ENCODE data around the gene SPRED3.

The SPRED3 gene

DNA sequence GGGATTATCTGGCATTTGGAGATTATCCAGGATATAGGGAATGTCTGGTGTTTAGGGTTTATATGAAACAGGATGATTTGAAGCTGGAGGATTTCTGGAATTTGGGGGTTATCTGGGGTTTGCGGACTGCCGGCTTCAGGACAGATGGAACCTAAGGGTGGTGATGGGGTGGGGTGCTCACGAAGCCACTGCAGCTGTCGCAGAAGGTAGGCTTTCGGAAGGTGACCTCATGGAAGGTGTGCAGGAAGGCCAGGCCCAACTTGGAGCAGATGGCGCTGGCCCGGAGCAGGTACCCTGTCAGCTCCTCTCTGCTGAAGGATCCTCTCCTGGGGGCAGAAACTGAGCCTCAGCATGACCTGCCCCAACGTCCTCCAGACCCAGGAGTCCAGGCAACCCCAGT, 24.0 kb downstream of the SPRED3 start:
- TF ChIP-seq, protein P1, sequence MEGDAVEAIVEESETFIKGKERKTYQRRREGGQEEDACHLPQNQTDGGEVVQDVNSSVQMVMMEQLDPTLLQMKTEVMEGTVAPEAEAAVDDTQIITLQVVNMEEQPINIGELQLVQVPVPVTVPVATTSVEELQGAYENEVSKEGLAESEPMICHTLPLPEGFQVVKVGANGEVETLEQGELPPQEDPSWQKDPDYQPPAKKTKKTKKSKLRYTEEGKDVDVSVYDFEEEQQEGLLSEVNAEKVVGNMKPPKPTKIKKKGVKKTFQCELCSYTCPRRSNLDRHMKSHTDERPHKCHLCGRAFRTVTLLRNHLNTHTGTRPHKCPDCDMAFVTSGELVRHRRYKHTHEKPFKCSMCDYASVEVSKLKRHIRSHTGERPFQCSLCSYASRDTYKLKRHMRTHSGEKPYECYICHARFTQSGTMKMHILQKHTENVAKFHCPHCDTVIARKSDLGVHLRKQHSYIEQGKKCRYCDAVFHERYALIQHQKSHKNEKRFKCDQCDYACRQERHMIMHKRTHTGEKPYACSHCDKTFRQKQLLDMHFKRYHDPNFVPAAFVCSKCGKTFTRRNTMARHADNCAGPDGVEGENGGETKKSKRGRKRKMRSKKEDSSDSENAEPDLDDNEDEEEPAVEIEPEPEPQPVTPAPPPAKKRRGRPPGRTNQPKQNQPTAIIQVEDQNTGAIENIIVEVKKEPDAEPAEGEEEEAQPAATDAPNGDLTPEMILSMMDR (conservative IDR thresholded peaks at IDR 0.05; ENCODE audit: low read depth, low read length): no peak

DNA sequence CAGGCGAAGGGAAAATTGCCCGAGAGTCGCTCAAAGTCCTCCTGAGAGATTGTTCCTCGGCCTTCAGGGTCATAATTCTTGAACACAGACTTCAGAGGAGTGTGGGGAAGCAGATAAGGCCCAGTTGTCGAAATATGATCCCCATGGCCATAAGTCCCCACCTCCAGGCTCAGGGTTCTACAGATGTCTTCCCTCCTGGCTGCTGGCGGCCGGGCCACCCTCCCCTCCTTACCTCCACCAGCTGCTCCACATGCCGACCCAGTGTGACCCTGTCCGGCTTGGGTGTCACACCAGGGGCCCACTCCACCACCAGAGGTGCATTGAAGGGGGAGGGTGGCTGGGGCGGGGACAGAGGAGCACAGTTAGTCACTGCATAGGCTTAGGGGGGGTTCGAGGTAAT, 24.5 kb downstream of the SPRED3 start:
- DNase-seq (ENCODE audit: low read depth): no peak
- H3K4me3 ChIP-seq (ENCODE audit: low read depth, low read length): no peak overlapping the region
- TF ChIP-seq, protein P1 (conservative IDR thresholded peaks at IDR 0.05; ENCODE audit: low read depth, low read length): no peak

More for the DNA sequence above, 24.0 kb downstream of the SPRED3 start:
- no peak for DNase-seq (ENCODE audit: low read depth)
- H3K4me3 ChIP-seq (ENCODE audit: low read depth, low read length): no peak overlapping the region

DNA sequence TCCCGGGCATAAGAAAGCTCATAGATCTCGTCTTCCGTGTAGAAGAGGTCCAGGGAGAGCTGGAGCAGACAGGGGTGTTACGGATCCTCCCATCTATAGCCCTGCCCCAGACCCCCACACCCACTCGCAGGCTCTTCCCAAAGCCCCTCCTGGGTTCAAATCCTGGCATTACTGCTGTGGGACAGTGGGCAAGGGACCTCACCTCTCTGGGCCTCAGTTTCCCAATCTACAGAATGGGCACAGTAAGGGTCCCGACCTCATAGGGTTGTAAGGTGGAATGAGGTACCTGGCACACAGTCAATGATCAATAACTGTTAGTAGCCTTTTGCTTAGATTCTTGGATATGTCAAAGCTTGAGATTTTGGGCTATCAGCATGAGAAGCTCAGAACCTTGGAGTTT, 24.9 kb downstream of the SPRED3 start:
- H3K4me3 ChIP-seq (ENCODE audit: low read depth, low read length): no peak overlapping the region
- DNase-seq (ENCODE audit: low read depth): no peak
- TF ChIP-seq, protein P1 (conservative IDR thresholded peaks at IDR 0.05; ENCODE audit: low read depth, low read length): no peak

DNA sequence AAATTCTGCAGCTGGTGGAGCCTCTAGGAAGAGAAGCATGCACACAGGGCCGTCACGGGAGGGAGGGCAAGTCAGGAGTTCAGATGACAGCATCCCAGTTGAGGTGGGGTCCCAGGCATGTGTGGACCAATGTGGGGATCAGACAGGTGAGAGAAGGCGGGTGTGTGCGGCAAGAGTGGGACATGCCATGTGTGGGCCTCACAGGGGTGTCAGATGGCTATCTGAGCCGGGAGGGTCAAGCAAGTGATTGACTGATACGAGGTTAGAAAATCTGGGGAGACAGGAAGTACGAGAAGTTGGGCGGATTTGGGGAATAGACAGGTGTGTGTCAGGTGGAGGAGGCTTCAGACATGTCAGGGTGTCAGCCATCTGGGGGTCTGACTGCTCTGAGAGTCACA, 28.6 kb downstream of the SPRED3 start:
- no peak overlapping the region for H3K4me3 ChIP-seq (ENCODE audit: low read depth, low read length)
- TF ChIP-seq, protein P1 (conservative IDR thresholded peaks at IDR 0.05; ENCODE audit: low read depth, low read length): no peak

GRCh38 chr19:38417544-38418506, 29.3 kb downstream of the SPRED3 start:
- H3K4me3 ChIP-seq (ENCODE audit: low read depth, low read length): no peak overlapping the region
- TF ChIP-seq, protein P1 (conservative IDR thresholded peaks at IDR 0.05; ENCODE audit: low read depth, low read length): no peak
- DNase-seq (ENCODE audit: low read depth): no peak

More for the DNA sequence above, 28.6 kb downstream of the SPRED3 start:
- no peak for DNase-seq (ENCODE audit: low read depth)

- TF ChIP-seq, protein P1 (conservative IDR thresholded peaks at IDR 0.05; ENCODE audit: low read depth, low read length): no peak
- H3K4me3 ChIP-seq (ENCODE audit: low read depth, low read length): no peak overlapping the region
Measured at GRCh38 chr19:38420935-38421334, 32.4 kb downstream of the SPRED3 start.

GRCh38 chr19:38421856-38422255, 33.4 kb downstream of the SPRED3 start:
- TF ChIP-seq, protein P1 (conservative IDR thresholded peaks at IDR 0.05; ENCODE audit: low read depth, low read length): no peak

More at GRCh38 chr19:38420935-38421334, 32.4 kb downstream of the SPRED3 start:
- no peak for DNase-seq (ENCODE audit: low read depth)

More at GRCh38 chr19:38421856-38422255, 33.4 kb downstream of the SPRED3 start:
- H3K4me3 ChIP-seq (ENCODE audit: low read depth, low read length): no peak overlapping the region
- no peak for DNase-seq (ENCODE audit: low read depth)

Data from choroid plexus epithelial cell (primary cell).